SK-N-MC (cell line): ENCODE measurements around the gene NTN5.

ENCODE experiments used
- DNase-seq: peaks from one replicate; pipeline ENCODE4 v3.0.0-alpha.2; 2011; ENCODE audit warnings: low read depth, low spot score
- H3K27ac ChIP-seq: fragments of 200-600 bp; sonication (generic); 2 replicates; pipeline ENCODE4 v1.5.1; 2016; ENCODE audit warnings: mixed run types
- H3K36me3 ChIP-seq: fragments of 200-600 bp; sonication (generic); 2 replicates; pipeline ENCODE4 v1.6.1; 2017; ENCODE audit warnings: antibody characterized with exemption, low read length, mixed read lengths; ENCODE audit not compliant: insufficient read depth
- H3K4me3 ChIP-seq: fragments of 200-600 bp; sonication (generic); 2 replicates; pipeline ENCODE4 v1.5.1; 2016
- H3K9ac ChIP-seq: fragments of 200-600 bp; sonication (generic); 2 replicates; pipeline ENCODE4 v1.8.0; 2017; ENCODE audit warnings: mixed run types, mixed read lengths; ENCODE audit not compliant: insufficient read length
- H3K9me3 ChIP-seq: fragments of 200-600 bp; sonication (generic); 2 replicates; pipeline ENCODE4 v1.6.1; 2017; ENCODE audit warnings: low read depth, mild to moderate bottlenecking, antibody characterized with exemption, low read length, moderate library complexity, mixed read lengths
- EZH2 ChIP-seq: fragments of 200-600 bp; sonication (generic); IDR thresholded peaks from one replicate; pipeline ENCODE4 v1.6.1; 2017; ENCODE audit warnings: antibody characterized with exemption
- FOXP2 ChIP-seq: optimal IDR thresholded peaks from 2 replicates; pipeline ENCODE3; 2011; ENCODE audit warnings: mild to moderate bottlenecking, moderate library complexity; ENCODE audit not compliant: insufficient read depth; ENCODE audit errors: extremely low read length, control extremely low read depth
- POLR2AphosphoS5 ChIP-seq: IDR thresholded peaks from 2 replicates; pipeline ENCODE4 v1.6.1; 2012; ENCODE audit warnings: mild to moderate bottlenecking, low read depth, low read length, borderline replicate concordance

NTN5 gene

GRCh38 chr19:48715681-48716171 is 42.9 kb upstream of the NTN5 start:
- Histone ChIP-seq H3K36me3 (peaks cover 5% of the 10 kb centered on the region; the same call in 1 of the 2 replicates), H3K9ac (peak overlapping the region; percentile 60), H3K4me3 (peak overlapping the region; percentile 76), H3K27ac (peak overlapping the region; percentile 81), H3K9me3 (no peaks in the 10 kb centered on the region)
- no peak for DNase-seq
- TF ChIP-seq EZH2 = no peak
- TF ChIP-seq FOXP2 = no peak
- peak; percentile 17; the same call in 1 of the 2 replicates for TF ChIP-seq POLR2AphosphoS5

GRCh38 chr19:48714759-48715675 is 42.2 kb upstream of the NTN5 start:
- TF ChIP-seq POLR2AphosphoS5 (no peak), EZH2 (no peak), FOXP2 (no peak)
- peak overlapping the region; percentile 81 for H3K27ac ChIP-seq
- H3K9ac ChIP-seq = peak overlapping the region; percentile 68
- H3K4me3 ChIP-seq = peak overlapping the region; percentile 76
- H3K9me3 ChIP-seq = no peaks in the 10 kb centered on the region
- peaks cover 5% of the 10 kb centered on the region; the same call in 1 of the 2 replicates for H3K36me3 ChIP-seq
- no peak for DNase-seq

DNA sequence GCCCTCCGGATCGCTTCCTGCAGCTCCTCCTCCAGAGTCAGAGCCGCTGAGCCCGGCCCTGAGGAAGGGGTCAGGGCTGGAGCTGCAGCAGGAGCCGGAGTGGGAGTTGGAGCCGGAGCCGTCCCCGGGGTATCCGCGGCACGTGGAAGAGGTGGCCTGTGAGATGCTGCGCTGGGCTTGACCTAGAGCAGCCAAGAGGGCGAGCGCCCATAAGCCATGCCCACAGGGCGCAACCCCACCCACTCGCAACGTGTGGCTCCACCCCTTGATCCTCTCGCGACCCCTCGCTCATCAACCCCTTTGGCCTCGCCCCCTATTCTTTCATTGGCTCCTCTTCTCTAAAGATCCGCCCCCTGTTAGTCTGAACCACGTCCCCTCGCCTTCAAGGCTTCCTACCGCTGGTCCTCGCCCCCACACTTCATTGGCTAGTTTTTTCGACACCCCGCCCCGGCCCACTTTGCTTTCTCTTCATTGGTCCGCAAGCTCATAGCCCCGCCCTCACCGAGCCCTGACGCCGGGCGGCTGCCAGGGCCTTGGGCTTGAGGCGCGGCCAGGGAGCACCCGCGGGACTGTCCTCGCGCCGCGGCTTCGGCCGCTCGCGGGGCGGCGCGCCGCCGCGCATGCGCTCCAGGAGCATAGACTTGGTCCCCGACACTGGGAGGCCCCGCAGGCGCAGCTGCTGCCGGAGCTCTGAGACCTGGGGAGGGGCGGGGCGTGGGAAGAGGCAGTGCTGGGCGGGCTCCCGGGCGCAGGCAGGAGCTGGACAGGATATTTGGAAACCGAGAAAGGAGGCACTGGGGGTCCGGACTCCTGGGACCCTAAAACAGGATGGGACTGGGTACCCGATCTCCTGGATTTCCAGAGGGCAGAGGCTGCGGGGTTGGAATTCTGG is 41.3 kb upstream of the NTN5 start:
- Histone ChIP-seq H3K4me3 (peak overlapping the region; percentile 76), H3K9me3 (no peaks in the 10 kb centered on the region), H3K9ac (peak overlapping the region; percentile 68), H3K27ac (peak overlapping the region; percentile 73), H3K36me3 (peaks cover 5% of the 10 kb centered on the region; the same call in 1 of the 2 replicates)
- TF ChIP-seq FOXP2 (no peak), POLR2AphosphoS5 (no peak; the same call in 1 of the 2 replicates), EZH2 (no peak)
- DNase-seq = peak; percentile 73

DNA sequence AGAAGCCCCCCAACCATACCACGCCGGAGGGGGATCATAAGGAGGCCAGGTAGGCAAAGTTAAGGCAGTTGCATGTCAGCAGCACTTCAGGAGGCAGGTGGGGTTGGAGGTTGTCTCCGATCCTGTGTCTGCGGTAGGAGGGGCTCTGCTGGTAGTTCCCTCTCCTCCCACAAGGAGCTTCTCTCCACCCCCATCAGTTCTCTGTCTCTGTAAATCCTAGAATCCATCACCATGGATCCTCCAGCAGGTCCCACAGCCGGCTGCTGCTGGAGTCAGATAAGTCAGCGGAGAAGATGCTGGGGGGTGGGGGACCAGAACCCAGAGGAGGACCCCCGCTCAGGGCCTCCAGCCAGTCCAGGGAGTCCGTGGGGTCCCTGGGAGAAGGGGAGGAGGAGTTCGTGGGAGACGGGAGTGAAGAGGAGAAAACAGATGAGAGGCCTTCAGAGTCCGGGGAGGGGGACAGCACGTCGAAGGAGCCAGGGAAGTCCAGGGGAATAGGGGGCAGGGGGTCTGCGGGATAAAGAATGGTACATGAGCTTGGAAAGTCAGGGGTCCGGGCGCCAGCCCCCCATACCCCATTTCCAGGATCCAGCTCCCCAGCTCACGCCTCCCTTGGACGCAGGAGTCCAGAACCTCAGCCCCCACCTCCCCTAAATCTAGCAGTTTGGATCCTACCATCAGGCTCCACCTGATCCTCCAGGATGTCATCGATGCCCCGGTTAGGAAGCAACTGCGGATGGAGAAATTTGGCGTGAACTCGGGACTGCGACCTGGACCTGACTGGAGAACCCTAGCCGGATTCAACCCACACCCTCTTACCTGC is 40.4 kb upstream of the NTN5 start:
- TF ChIP-seq FOXP2 = no peak
- no peak for TF ChIP-seq EZH2
- TF ChIP-seq POLR2AphosphoS5 = no peak
- no peak for DNase-seq
- Histone ChIP-seq H3K36me3 (peaks cover 5% of the 10 kb centered on the region; the same call in 1 of the 2 replicates), H3K9ac (no peak overlapping the region), H3K4me3 (no peak overlapping the region), H3K27ac (no peak overlapping the region), H3K9me3 (no peaks in the 10 kb centered on the region)

DNA sequence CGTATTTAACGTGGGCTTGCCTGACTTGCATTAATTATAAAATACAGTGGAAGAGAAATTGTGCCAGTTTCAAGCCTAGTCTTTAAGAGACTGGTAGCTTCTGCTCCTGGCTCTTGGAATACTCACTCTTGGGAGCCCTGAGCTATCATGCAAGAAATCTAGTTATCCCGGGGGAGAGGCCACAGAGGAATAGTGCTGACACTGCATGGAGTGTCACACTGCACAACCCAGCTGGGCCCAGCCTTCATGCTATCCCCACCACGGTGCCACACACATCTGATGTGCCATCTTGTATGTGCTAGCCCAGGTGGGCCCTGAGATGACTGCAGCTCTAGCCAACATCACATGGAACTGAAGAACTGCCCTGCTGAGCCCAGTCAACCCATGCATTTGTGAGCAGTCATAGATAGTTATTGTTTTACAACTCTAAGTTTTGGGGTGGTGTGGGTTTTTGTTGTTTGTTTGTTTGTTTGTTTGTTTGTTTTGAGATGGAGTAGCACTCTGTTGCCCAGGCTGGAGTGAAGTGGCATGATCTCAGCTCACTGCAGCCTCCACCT is 38.4 kb upstream of the NTN5 start:
- Histone ChIP-seq H3K36me3 (peaks cover 5% of the 10 kb centered on the region; the same call in 1 of the 2 replicates), H3K9me3 (no peaks in the 10 kb centered on the region), H3K4me3 (no peak overlapping the region), H3K27ac (no peak overlapping the region), H3K9ac (no peak overlapping the region)
- TF ChIP-seq EZH2 = no peak
- no peak; the same call in 1 of the 2 replicates for TF ChIP-seq POLR2AphosphoS5
- no peak for TF ChIP-seq FOXP2
- no peak for DNase-seq

- Histone ChIP-seq H3K9me3 (no peaks in the 10 kb centered on the region), H3K27ac (no peak overlapping the region), H3K4me3 (no peak overlapping the region), H3K9ac (no peak overlapping the region), H3K36me3 (peaks cover 5% of the 10 kb centered on the region; the same call in 1 of the 2 replicates)
- DNase-seq = no peak
- TF ChIP-seq POLR2AphosphoS5 (no peak), FOXP2 (no peak), EZH2 (no peak)
Measured at GRCh38 chr19:48708471-48708870, 35.7 kb upstream of the NTN5 start.

GRCh38 chr19:48705431-48705830 is 32.6 kb upstream of the NTN5 start:
- H3K36me3 ChIP-seq = no peaks in the 10 kb centered on the region
- TF ChIP-seq POLR2AphosphoS5 = no peak
- TF ChIP-seq FOXP2 = no peak
- TF ChIP-seq EZH2 = no peak
- no peaks in the 10 kb centered on the region for H3K9me3 ChIP-seq
- H3K27ac ChIP-seq = no peak overlapping the region
- no peak overlapping the region for H3K9ac ChIP-seq
- H3K4me3 ChIP-seq = no peak overlapping the region
- DNase-seq = no peak
